ENCODE results near the gene DOK6.

The DOK6 gene

GRCh38 chr18:69596345-69596744, 195.7 kb downstream of the DOK6 start:
- H3K4me3 ChIP-seq (replicated peaks in 1 of 2; ENCODE audit: low read depth in 2 of 2, low read length in 2 of 2): no peak overlapping the region
- no peak for TF ChIP-seq CTCF (IDR thresholded peaks at IDR 0.05; ENCODE audit: low read depth, low read length)
- no peak for DNase-seq (ENCODE audit: low read depth in 2 of 2)

GRCh38 chr18:69597561-69597960, 196.9 kb downstream of the DOK6 start:
- no peak for TF ChIP-seq CTCF (IDR thresholded peaks at IDR 0.05; ENCODE audit: low read depth, low read length)
- no peak for DNase-seq (ENCODE audit: low read depth in 2 of 2)
- H3K4me3 ChIP-seq (replicated peaks in 1 of 2; ENCODE audit: low read depth in 2 of 2, low read length in 2 of 2): no peak overlapping the region

GRCh38 chr18:69599377-69599776, 198.7 kb downstream of the DOK6 start:
- TF ChIP-seq CTCF (IDR thresholded peaks at IDR 0.05; ENCODE audit: low read depth, low read length): no peak
- DNase-seq (ENCODE audit: low read depth in 2 of 2): no peak
- no peak overlapping the region for H3K4me3 ChIP-seq (replicated peaks in 1 of 2; ENCODE audit: low read depth in 2 of 2, low read length in 2 of 2)

- no peak for TF ChIP-seq CTCF (IDR thresholded peaks at IDR 0.05; ENCODE audit: low read depth, low read length)
- no peak overlapping the region for H3K4me3 ChIP-seq (replicated peaks in 1 of 2; ENCODE audit: low read depth in 2 of 2, low read length in 2 of 2)
- DNase-seq (ENCODE audit: low read depth in 2 of 2): no peak
Observed at GRCh38 chr18:69612242-69612641, 211.6 kb downstream of the DOK6 start.

GRCh38 chr18:69616114-69616513, 215.4 kb downstream of the DOK6 start:
- DNase-seq (ENCODE audit: low read depth in 2 of 2): no peak
- no peak for TF ChIP-seq CTCF (IDR thresholded peaks at IDR 0.05; ENCODE audit: low read depth, low read length)
- no peak overlapping the region for H3K4me3 ChIP-seq (replicated peaks in 1 of 2; ENCODE audit: low read depth in 2 of 2, low read length in 2 of 2)

- TF ChIP-seq CTCF (IDR thresholded peaks at IDR 0.05; ENCODE audit: low read depth, low read length): no peak
- no peak for DNase-seq (ENCODE audit: low read depth in 2 of 2)
- no peak overlapping the region for H3K4me3 ChIP-seq (replicated peaks in 1 of 2; ENCODE audit: low read depth in 2 of 2, low read length in 2 of 2)
Observed at GRCh38 chr18:69617408-69617807, 216.7 kb downstream of the DOK6 start.

GRCh38 chr18:69617888-69618287, 217.2 kb downstream of the DOK6 start:
- H3K4me3 ChIP-seq (replicated peaks in 1 of 2; ENCODE audit: low read depth in 2 of 2, low read length in 2 of 2): no peak overlapping the region
- no peak for TF ChIP-seq CTCF (IDR thresholded peaks at IDR 0.05; ENCODE audit: low read depth, low read length)
- DNase-seq (ENCODE audit: low read depth in 2 of 2): peak; percentile 30 to 35
